ENCODE results near the gene GPX3. TPM values are rescaled to one million over a fixed set of nuclear protein-coding genes. Genes with fewer than 3 reads are reported as not detected.

The GPX3 gene
- total and polyA plus RNA-seq, 7 donors, result 447 to 852 (median 561) TPM

GRCh38 chr5:151018846-151019245 is 1.5 kb upstream of the GPX3 start:
- no peak overlapping the region for H3K27ac ChIP-seq
- intact Hi-C loops (cut with DNase I), result no loop called here
- no peak for TF ChIP-seq CTCF (IDR thresholded peaks at IDR 0.05)
- H3K4me3 ChIP-seq, result no peak overlapping the region
- no peaks in the 10 kb centered on the region for H3K27me3 ChIP-seq (ENCODE audit: insufficient read depth in 3 of 3, low read length in 2 of 3)
- H3K36me3 ChIP-seq (ENCODE audit: insufficient read depth in 1 of 2, low read depth in 1 of 2), result no peaks in the 10 kb centered on the region
- ATAC-seq (no peak), DNase-seq (no peak)
- H3K9me3 ChIP-seq, result no peaks in the 10 kb centered on the region
- 80 to 90% (median 82%) methylated on average over 2 of the region's 2 CpGs for WGBS, 3 donors
- peaks cover 34% of the 10 kb centered on the region for H3K4me1 ChIP-seq

DNA sequence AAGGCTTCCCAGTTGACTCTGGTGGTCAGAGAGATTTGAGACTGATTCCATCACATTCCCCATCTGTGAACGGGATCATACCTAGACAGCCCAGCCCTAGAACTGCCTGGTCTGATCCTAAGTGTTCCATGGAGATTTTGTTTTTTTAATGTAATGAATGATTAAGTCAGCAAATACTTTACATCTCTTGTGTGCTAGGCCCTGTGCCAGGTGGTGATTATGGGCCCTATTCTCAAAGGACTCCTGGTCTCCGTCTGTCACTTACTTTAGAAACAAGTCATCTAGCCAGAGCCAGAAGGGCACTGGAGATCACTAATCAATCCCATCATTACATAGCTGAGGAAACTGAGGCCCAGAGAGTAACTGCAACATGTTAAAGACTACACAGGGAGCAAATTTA is 1.1 kb upstream of the GPX3 start:
- H3K4me3 ChIP-seq, result no peak overlapping the region
- DNase-seq (no peak), ATAC-seq (no peak)
- 60 to 70% (median 63%) methylated on average over 2 of the region's 2 CpGs for WGBS, 3 donors
- intact Hi-C loops (cut with DNase I), result no loop called here
- H3K27ac ChIP-seq, result peak overlapping the region; percentile 96
- no peaks in the 10 kb centered on the region for H3K36me3 ChIP-seq (ENCODE audit: insufficient read depth in 1 of 2, low read depth in 1 of 2)
- no peaks in the 10 kb centered on the region for H3K9me3 ChIP-seq
- no peak for TF ChIP-seq CTCF (IDR thresholded peaks at IDR 0.05)
- peaks cover 39% of the 10 kb centered on the region for H3K4me1 ChIP-seq
- H3K27me3 ChIP-seq (ENCODE audit: insufficient read depth in 3 of 3, low read length in 2 of 3), result no peaks in the 10 kb centered on the region

DNA sequence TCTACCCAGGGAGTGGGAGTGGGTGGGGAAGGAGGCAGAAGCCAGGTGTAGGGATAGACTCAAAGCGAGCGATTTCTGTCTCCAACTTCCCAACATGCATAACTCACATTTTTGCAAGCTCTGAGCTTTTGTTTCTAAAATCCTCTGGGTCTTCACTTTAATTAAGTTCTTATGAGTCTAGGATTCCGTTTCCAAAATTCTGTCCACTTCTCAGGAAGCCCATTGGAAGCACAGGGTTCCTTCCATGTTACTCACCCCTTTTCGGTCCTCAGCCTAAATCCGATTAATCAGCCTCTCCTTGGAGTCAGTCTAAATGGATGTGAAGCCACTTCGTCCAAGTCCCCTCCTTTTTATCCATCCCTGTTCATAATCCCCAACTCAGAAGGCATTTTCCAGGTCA is 1.4 kb downstream of the GPX3 start:
- H3K27me3 ChIP-seq (ENCODE audit: insufficient read depth in 3 of 3, low read length in 2 of 3), result no peaks in the 10 kb centered on the region
- H3K9me3 ChIP-seq, result no peaks in the 10 kb centered on the region
- H3K4me1 ChIP-seq, result peaks cover 63% of the 10 kb centered on the region
- H3K36me3 ChIP-seq (ENCODE audit: insufficient read depth in 1 of 2, low read depth in 1 of 2), result peaks cover 4 to 23% of the 10 kb centered on the region in 2 donors
- 80 to 84% (median 82%) methylated on average over 6 of the region's 6 CpGs for WGBS, 3 donors
- intact Hi-C loops (cut with DNase I), result loop anchor here in 1 of 2 donors (10.0 kb wide), 1 partner anchor 653 kb away; no protein-coding TSS in a partner anchor
- H3K27ac ChIP-seq, result peak overlapping the region; percentile 96
- no peak for TF ChIP-seq CTCF (IDR thresholded peaks at IDR 0.05)
- H3K4me3 ChIP-seq, result peak overlapping the region; percentile 98
- DNase-seq (no peak), ATAC-seq (no peak)

- H3K4me3 ChIP-seq, result peak overlapping the region; percentile 98
- no peaks in the 10 kb centered on the region for H3K9me3 ChIP-seq
- DNase-seq, result peak in 1 of 2 donors; percentile 50
- peak overlapping the region; percentile 96 for H3K27ac ChIP-seq
- no peaks in the 10 kb centered on the region for H3K27me3 ChIP-seq (ENCODE audit: insufficient read depth in 3 of 3, low read length in 2 of 3)
- no peak for TF ChIP-seq CTCF (IDR thresholded peaks at IDR 0.05)
- intact Hi-C loops (cut with DNase I), result loop anchor here in 1 of 2 donors (10.0 kb wide), 1 partner anchor 652 kb away; no protein-coding TSS in a partner anchor
- H3K4me1 ChIP-seq, result peaks cover 71% of the 10 kb centered on the region
- H3K36me3 ChIP-seq (ENCODE audit: insufficient read depth in 1 of 2, low read depth in 1 of 2), result peaks cover 5 to 31% of the 10 kb centered on the region in 2 donors
- peak; percentile 35 to 68 (median 63) for ATAC-seq
- WGBS, 3 donors, result 53 to 76% (median 57%) methylated on average over 7 of the region's 7 CpGs
Observed at GRCh38 chr5:151022511-151023018, 2.2 kb downstream of the GPX3 start.
